HG03442 (cell line): ENCODE measurements around the gene DNAAF3.
"Not testable (repeated sequence)": the region's sequence is repeated elsewhere in the genome, so short reads cannot be mapped to it uniquely, and the experiment has no call there.

ENCODE experiments used
- ATAC-seq: cut with Tn5 transposase; IDR thresholded peaks from one replicate; pipeline ENCODE4 v1.9.1; 2021; ENCODE audit warnings: mild to moderate bottlenecking, moderate library complexity; ENCODE audit not compliant: unreplicated experiment

DNAAF3 gene

GRCh38 chr19:55166530-55167268, at the start of gene DNAAF3:
TSS of gene DNAAF3 (minus strand) at chr19:55166613. CDS start at chr19:55166413, 200 bp downstream.
- peak; percentile 73 for ATAC-seq

GRCh38 chr19:55213547-55213946, 47.1 kb upstream of the DNAAF3 start:
- ATAC-seq: no peak

GRCh38 chr19:55212447-55212846, 46.0 kb upstream of the DNAAF3 start:
- ATAC-seq: no peak

- no peak for ATAC-seq
Measured at GRCh38 chr19:55209693-55210472, 43.5 kb upstream of the DNAAF3 start.

GRCh38 chr19:55208880-55209692, 42.7 kb upstream of the DNAAF3 start, which contains the start of gene PTPRH:
TSS of gene PTPRH (minus strand) at chr19:55209501. CDS start at chr19:55209433, 68 bp downstream.
- ATAC-seq: no peak

- ATAC-seq: no peak
Measured at GRCh38 chr19:55206664-55207500, 40.5 kb upstream of the DNAAF3 start.

GRCh38 chr19:55202199-55202598, 35.8 kb upstream of the DNAAF3 start:
- ATAC-seq: not testable (repeated sequence)

- ATAC-seq: no peak
Measured at GRCh38 chr19:55199620-55200204, 33.3 kb upstream of the DNAAF3 start.

- no peak for ATAC-seq
Measured at GRCh38 chr19:55198651-55199050, 32.2 kb upstream of the DNAAF3 start.

- no peak for ATAC-seq
Measured at GRCh38 chr19:55197528-55197927, 31.1 kb upstream of the DNAAF3 start.

- ATAC-seq: no peak
Measured at GRCh38 chr19:55196803-55197202, 30.4 kb upstream of the DNAAF3 start.

- no peak for ATAC-seq
Measured at GRCh38 chr19:55193481-55193880, 27.1 kb upstream of the DNAAF3 start.

- no peak for ATAC-seq
Measured at GRCh38 chr19:55189403-55189835, 23.0 kb upstream of the DNAAF3 start.

GRCh38 chr19:55188625-55189024, 22.2 kb upstream of the DNAAF3 start:
- no peak for ATAC-seq

- ATAC-seq: no peak
Measured at GRCh38 chr19:55186080-55186479, 19.7 kb upstream of the DNAAF3 start.

GRCh38 chr19:55181740-55182139, 15.3 kb upstream of the DNAAF3 start:
- ATAC-seq: no peak

- ATAC-seq: no peak
Measured at GRCh38 chr19:55179606-55180484, 13.4 kb upstream of the DNAAF3 start, which contains the start of gene SYT5. TSS of gene SYT5 (minus strand) at chr19:55180289. CDS start at chr19:55179041, 1,248 bp downstream.

GRCh38 chr19:55178781-55179599, 12.6 kb upstream of the DNAAF3 start:
- ATAC-seq: peak; percentile 79
